ENCODE measurements around the gene SLC45A3. TPM values are rescaled to one million over a fixed set of nuclear protein-coding genes. Genes with fewer than 3 reads are reported as not detected.

Gene SLC45A3
- polyA plus RNA-seq, 1 donor from 2014 or later: 0.53 TPM

DNA sequence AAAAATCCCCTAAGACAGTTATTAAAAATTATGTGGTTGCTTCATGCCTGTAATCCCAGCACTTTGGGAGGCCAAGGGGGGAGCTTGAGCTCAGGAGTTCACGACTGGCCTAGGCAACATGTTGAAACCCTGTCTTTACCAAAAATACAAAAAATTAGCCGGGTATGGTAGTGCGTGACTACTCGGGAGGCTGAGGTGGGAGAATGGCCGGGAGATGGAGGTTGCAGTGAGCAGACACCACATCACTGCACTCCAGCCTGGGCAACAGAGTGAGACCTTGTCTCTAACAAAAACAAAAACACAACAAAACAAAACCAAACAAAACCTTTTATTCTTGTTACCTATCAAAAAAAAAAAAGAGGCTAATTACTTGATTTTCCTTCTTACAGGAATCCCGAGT lies 50.6 kb downstream of the SLC45A3 start:
- H3K27ac ChIP-seq (ENCODE audit: low read length): no peak overlapping the region
- H3K9me2 ChIP-seq (ENCODE audit: insufficient read depth, low read length): no peaks in the 10 kb centered on the region
- H3K27me3 ChIP-seq (ENCODE audit: insufficient read depth, low read depth, low read length): no peaks in the 10 kb centered on the region
- no peaks in the 10 kb centered on the region for H4K20me1 ChIP-seq (ENCODE audit: insufficient read depth)
- peak overlapping the region; percentile 69 for H3K4me2 ChIP-seq (ENCODE audit: low read length)
- H3K9me3 ChIP-seq (ENCODE audit: low read length): no peaks in the 10 kb centered on the region
- H3K9ac ChIP-seq (ENCODE audit: low read length): no peak overlapping the region
- H3K36me3 ChIP-seq (ENCODE audit: insufficient read depth, low read length): no peaks in the 10 kb centered on the region
- peak overlapping the region; percentile 88 for H3K4me3 ChIP-seq (ENCODE audit: low read length)
- H3K79me2 ChIP-seq (replicated peaks; ENCODE audit: insufficient read depth, low read length): peaks cover 39% of the 10 kb centered on the region
- no peak overlapping the region for H2AFZ ChIP-seq (ENCODE audit: low read depth, low read length)
- no peaks in the 10 kb centered on the region for H3F3A ChIP-seq (ENCODE audit: insufficient read depth, low read length, poor library complexity, severe bottlenecking)
- TF ChIP-seq EP300 (conservative IDR thresholded peaks at IDR 0.05; ENCODE audit: poor library complexity, severe bottlenecking): no peak
- no peak for TF ChIP-seq POLR2AphosphoS5 (IDR thresholded peaks at IDR 0.05)
- no peak for TF ChIP-seq TAF1 (IDR thresholded peaks at IDR 0.05; ENCODE audit: low read depth)
- TF ChIP-seq MXI1 (conservative IDR thresholded peaks at IDR 0.05; ENCODE audit: poor library complexity, severe bottlenecking): no peak
- TF ChIP-seq, protein P1, sequence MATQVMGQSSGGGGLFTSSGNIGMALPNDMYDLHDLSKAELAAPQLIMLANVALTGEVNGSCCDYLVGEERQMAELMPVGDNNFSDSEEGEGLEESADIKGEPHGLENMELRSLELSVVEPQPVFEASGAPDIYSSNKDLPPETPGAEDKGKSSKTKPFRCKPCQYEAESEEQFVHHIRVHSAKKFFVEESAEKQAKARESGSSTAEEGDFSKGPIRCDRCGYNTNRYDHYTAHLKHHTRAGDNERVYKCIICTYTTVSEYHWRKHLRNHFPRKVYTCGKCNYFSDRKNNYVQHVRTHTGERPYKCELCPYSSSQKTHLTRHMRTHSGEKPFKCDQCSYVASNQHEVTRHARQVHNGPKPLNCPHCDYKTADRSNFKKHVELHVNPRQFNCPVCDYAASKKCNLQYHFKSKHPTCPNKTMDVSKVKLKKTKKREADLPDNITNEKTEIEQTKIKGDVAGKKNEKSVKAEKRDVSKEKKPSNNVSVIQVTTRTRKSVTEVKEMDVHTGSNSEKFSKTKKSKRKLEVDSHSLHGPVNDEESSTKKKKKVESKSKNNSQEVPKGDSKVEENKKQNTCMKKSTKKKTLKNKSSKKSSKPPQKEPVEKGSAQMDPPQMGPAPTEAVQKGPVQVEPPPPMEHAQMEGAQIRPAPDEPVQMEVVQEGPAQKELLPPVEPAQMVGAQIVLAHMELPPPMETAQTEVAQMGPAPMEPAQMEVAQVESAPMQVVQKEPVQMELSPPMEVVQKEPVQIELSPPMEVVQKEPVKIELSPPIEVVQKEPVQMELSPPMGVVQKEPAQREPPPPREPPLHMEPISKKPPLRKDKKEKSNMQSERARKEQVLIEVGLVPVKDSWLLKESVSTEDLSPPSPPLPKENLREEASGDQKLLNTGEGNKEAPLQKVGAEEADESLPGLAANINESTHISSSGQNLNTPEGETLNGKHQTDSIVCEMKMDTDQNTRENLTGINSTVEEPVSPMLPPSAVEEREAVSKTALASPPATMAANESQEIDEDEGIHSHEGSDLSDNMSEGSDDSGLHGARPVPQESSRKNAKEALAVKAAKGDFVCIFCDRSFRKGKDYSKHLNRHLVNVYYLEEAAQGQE (IDR thresholded peaks at IDR 0.05; ENCODE audit: borderline replicate concordance): no peak
- TF ChIP-seq, protein P2, sequence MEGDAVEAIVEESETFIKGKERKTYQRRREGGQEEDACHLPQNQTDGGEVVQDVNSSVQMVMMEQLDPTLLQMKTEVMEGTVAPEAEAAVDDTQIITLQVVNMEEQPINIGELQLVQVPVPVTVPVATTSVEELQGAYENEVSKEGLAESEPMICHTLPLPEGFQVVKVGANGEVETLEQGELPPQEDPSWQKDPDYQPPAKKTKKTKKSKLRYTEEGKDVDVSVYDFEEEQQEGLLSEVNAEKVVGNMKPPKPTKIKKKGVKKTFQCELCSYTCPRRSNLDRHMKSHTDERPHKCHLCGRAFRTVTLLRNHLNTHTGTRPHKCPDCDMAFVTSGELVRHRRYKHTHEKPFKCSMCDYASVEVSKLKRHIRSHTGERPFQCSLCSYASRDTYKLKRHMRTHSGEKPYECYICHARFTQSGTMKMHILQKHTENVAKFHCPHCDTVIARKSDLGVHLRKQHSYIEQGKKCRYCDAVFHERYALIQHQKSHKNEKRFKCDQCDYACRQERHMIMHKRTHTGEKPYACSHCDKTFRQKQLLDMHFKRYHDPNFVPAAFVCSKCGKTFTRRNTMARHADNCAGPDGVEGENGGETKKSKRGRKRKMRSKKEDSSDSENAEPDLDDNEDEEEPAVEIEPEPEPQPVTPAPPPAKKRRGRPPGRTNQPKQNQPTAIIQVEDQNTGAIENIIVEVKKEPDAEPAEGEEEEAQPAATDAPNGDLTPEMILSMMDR (IDR thresholded peaks at IDR 0.05; ENCODE audit: poor library complexity, severe bottlenecking): no peak
- no peak for TF ChIP-seq EZH2 (IDR thresholded peaks at IDR 0.05; ENCODE audit: borderline replicate concordance, insufficient read depth, low read length, poor library complexity, severe bottlenecking)
- TF ChIP-seq SMC3 (conservative IDR thresholded peaks at IDR 0.05; ENCODE audit: poor library complexity): no peak
- TF ChIP-seq RAD21 (conservative IDR thresholded peaks at IDR 0.05): no peak

DNA sequence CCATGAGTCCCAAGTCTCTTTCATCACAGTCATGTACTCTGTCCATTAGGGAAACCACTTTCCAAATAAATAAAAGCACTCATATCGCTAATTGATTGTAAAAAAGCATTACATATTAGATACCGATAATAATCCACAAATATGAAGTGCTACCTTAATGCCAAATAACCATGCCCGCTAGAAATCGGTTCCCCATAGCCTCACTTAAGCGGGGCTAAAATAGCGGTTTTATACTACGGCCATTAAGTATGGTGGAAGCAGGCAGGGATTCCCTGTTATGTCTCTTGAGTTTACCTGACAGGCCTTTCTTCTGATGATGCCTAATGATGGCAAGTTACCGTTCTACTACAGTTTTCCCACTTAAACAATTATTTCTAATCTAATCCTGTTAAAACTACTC lies 52.4 kb downstream of the SLC45A3 start:
- Histone ChIP-seq H2AFZ (ENCODE audit: low read depth, low read length) (no peak overlapping the region), H3F3A (ENCODE audit: insufficient read depth, low read length, poor library complexity, severe bottlenecking) (no peaks in the 10 kb centered on the region), H3K4me2 (ENCODE audit: low read length) (no peak overlapping the region), H3K9ac (ENCODE audit: low read length) (no peak overlapping the region), H3K27ac (ENCODE audit: low read length) (no peak overlapping the region), H3K79me2 (replicated peaks; ENCODE audit: insufficient read depth, low read length) (peaks cover 43% of the 10 kb centered on the region), H4K20me1 (ENCODE audit: insufficient read depth) (no peaks in the 10 kb centered on the region), H3K9me3 (ENCODE audit: low read length) (no peaks in the 10 kb centered on the region), H3K27me3 (ENCODE audit: insufficient read depth, low read depth, low read length) (no peaks in the 10 kb centered on the region), H3K9me2 (ENCODE audit: insufficient read depth, low read length) (no peaks in the 10 kb centered on the region), H3K4me3 (ENCODE audit: low read length) (no peak overlapping the region), H3K36me3 (ENCODE audit: insufficient read depth, low read length) (no peaks in the 10 kb centered on the region)
- TF ChIP-seq EP300 (conservative IDR thresholded peaks at IDR 0.05; ENCODE audit: poor library complexity, severe bottlenecking) (no peak), EZH2 (IDR thresholded peaks at IDR 0.05; ENCODE audit: borderline replicate concordance, insufficient read depth, low read length, poor library complexity, severe bottlenecking) (no peak), TAF1 (IDR thresholded peaks at IDR 0.05; ENCODE audit: low read depth) (no peak), SMC3 (conservative IDR thresholded peaks at IDR 0.05; ENCODE audit: poor library complexity) (no peak), MXI1 (conservative IDR thresholded peaks at IDR 0.05; ENCODE audit: poor library complexity, severe bottlenecking) (no peak), RAD21 (conservative IDR thresholded peaks at IDR 0.05) (no peak)
- TF ChIP-seq, protein P2 (IDR thresholded peaks at IDR 0.05; ENCODE audit: poor library complexity, severe bottlenecking): no peak
- TF ChIP-seq, protein P1 (IDR thresholded peaks at IDR 0.05; ENCODE audit: borderline replicate concordance): no peak
